ENCODE measurements around the gene DGLUCY. TPM values are rescaled to one million over a fixed set of nuclear protein-coding genes. Genes with fewer than 3 reads are reported as not detected.
A peak's percentile ranks its signal among the peaks of the same experiment; 100 is the strongest.
"Not testable (repeated sequence)": the region's sequence is repeated elsewhere in the genome, so short reads cannot be mapped to it uniquely, and the experiment has no call there.

Gene DGLUCY
- total RNA-seq, 2 experiments from 2014 or later: 31.9 to 36.1 TPM

DNA sequence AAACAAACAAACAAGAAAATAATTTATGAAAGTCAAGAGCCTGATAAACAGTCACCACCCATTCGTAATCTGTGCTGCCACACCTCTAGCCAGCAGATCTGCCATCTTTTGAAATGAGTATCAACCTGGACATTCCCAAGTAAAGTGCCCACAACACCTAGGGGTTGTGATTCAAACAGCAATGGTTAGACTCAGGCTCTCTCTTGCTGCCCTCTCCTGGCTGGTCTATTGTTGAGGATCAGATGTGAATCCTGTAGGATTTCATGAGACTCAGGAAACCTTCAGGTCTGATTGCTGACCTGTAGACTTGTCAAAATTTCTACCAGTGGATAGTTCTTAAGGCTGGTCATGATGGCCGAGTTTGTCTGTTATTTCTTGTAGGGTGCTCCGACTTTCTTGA lies 26.8 kb downstream of the DGLUCY start:
- H3K4me3 Mint-ChIP-seq: no peak overlapping the region
- no peak for DNase-seq
- H3K27me3 Mint-ChIP-seq: no peaks in the 10 kb centered on the region
- H3K27ac Mint-ChIP-seq: no peak overlapping the region
- H3K36me3 Mint-ChIP-seq: peaks cover 24% of the 10 kb centered on the region
- H3K4me1 Mint-ChIP-seq: peaks cover 47% of the 10 kb centered on the region
- H3K9me3 Mint-ChIP-seq: no peaks in the 10 kb centered on the region

- no peak for DNase-seq
- peaks cover 23% of the 10 kb centered on the region for H3K36me3 Mint-ChIP-seq
- H3K9me3 Mint-ChIP-seq: no peaks in the 10 kb centered on the region
- H3K4me1 Mint-ChIP-seq: peaks cover 47% of the 10 kb centered on the region
- H3K27me3 Mint-ChIP-seq: no peaks in the 10 kb centered on the region
- H3K4me3 Mint-ChIP-seq: no peak overlapping the region
- H3K27ac Mint-ChIP-seq: peak overlapping the region; percentile 80
These were observed 28.4 kb downstream of the DGLUCY start for GRCh38 chr14:91142214-91142668.

DNA sequence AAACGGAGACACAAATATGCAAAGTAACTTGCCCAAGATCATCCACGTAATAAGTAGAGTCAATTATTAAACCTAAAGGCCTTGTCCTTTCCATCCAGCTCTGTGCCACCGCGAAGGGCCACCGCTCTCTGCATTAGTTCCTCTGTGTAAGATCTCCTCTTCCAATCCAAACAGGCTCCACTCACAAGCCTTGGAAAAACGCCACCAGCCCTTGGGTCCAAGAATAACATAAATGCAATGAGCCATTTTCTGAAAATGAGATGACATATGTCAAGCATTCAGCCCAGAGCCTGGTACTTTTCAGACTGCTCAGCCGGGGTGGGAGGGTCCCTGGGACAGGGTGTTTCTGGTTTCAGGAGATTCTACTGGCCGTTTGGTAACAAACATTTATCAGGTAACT lies 30.0 kb downstream of the DGLUCY start:
- Mint-ChIP-seq H3K36me3 (peaks cover 21% of the 10 kb centered on the region), H3K9me3 (no peaks in the 10 kb centered on the region)

GRCh38 chr14:91144425-91145145 lies 30.7 kb downstream of the DGLUCY start:
- no peak for DNase-seq
- peaks cover 21% of the 10 kb centered on the region for H3K36me3 Mint-ChIP-seq
- no peak overlapping the region for H3K4me3 Mint-ChIP-seq
- no peaks in the 10 kb centered on the region for H3K27me3 Mint-ChIP-seq
- peaks cover 37% of the 10 kb centered on the region for H3K4me1 Mint-ChIP-seq
- no peaks in the 10 kb centered on the region for H3K9me3 Mint-ChIP-seq
- H3K27ac Mint-ChIP-seq: peak overlapping the region; percentile 43

More for the DNA sequence above, 30.0 kb downstream of the DGLUCY start:
- H3K4me1 Mint-ChIP-seq: peaks cover 42% of the 10 kb centered on the region
- H3K4me3 Mint-ChIP-seq: no peak overlapping the region
- peak overlapping the region; percentile 35 for H3K27ac Mint-ChIP-seq
- no peaks in the 10 kb centered on the region for H3K27me3 Mint-ChIP-seq
- DNase-seq: no peak

GRCh38 chr14:91145391-91146160 lies 31.7 kb downstream of the DGLUCY start:
- Mint-ChIP-seq H3K4me1 (peaks cover 30% of the 10 kb centered on the region), H3K27ac (no peak overlapping the region), H3K36me3 (peaks cover 21% of the 10 kb centered on the region), H3K9me3 (no peaks in the 10 kb centered on the region), H3K27me3 (no peaks in the 10 kb centered on the region), H3K4me3 (no peak overlapping the region)
- DNase-seq: no peak

DNA sequence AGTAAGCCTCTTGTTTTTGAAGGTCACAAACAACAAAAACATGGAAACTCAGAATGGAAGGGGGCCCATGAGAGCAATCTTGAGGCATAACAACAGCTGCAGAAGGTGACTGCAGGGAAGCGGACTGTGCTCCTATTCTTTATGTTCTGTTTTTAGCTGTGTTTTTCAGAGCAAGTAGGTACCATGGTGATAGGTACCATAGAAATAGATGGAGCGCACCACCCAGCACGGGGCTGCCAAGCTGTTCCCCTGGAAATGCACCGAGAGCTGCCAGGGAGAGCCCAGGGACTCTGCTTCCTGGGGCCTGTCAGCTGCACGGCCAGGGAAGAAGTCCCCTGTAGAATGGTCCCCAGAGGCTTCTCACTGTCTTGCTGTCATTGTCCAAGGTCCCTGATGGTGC lies 32.8 kb downstream of the DGLUCY start:
- Mint-ChIP-seq H3K27me3 (no peaks in the 10 kb centered on the region), H3K9me3 (no peaks in the 10 kb centered on the region), H3K36me3 (peaks cover 19% of the 10 kb centered on the region), H3K4me3 (no peak overlapping the region), H3K4me1 (peaks cover 23% of the 10 kb centered on the region), H3K27ac (no peak overlapping the region)
- DNase-seq: no peak

DNA sequence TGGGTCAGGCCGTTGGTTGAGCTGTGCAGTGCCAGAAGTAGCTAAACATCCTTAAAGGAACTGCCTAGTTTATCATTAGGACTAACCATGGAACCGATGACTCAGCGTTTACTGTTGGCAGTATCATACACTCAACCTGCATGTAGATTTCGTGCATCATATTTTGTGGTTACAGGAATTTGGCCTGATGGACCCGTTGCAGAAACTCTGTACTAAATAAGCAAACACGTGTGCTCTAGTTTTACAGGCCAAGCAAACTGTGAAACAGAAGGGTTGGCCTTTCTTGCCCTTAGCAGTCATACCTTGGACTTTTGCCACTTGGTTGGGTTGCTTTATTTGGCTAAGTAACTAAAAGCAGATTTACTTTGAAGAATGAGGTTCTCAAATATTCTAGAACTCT lies 35.6 kb downstream of the DGLUCY start:
- DNase-seq: no peak
- Mint-ChIP-seq H3K36me3 (peaks cover 11% of the 10 kb centered on the region), H3K4me1 (peaks cover 8% of the 10 kb centered on the region), H3K9me3 (no peaks in the 10 kb centered on the region), H3K4me3 (no peak overlapping the region), H3K27ac (no peak overlapping the region), H3K27me3 (no peaks in the 10 kb centered on the region)

DNA sequence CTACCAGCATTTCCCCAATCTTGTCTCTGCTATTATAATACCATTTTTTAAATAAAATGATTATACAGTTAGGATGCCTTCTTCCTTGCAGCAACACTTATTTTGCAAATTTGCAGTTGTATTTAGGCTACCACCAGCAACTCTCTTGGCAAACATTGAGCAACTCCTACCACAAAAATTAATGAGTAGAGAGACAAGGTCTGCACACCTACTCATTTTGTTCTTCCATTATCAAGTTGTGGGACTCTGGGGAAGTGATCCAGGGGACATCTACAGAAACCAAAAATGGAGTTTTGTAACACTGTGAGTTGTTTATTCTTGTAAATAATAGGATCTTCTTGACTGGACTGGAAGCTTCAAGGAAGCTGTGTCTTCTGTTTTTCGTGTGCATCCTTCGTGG lies 38.6 kb downstream of the DGLUCY start:
- no peak for DNase-seq
- no peak overlapping the region for H3K27ac Mint-ChIP-seq
- no peaks in the 10 kb centered on the region for H3K9me3 Mint-ChIP-seq
- H3K4me3 Mint-ChIP-seq: no peak overlapping the region
- peaks cover 13% of the 10 kb centered on the region for H3K4me1 Mint-ChIP-seq
- peaks cover 13% of the 10 kb centered on the region for H3K36me3 Mint-ChIP-seq
- H3K27me3 Mint-ChIP-seq: no peaks in the 10 kb centered on the region

- peaks cover 13% of the 10 kb centered on the region for H3K4me1 Mint-ChIP-seq
- H3K36me3 Mint-ChIP-seq: peaks cover 13% of the 10 kb centered on the region
- H3K4me3 Mint-ChIP-seq: no peak overlapping the region
- no peaks in the 10 kb centered on the region for H3K9me3 Mint-ChIP-seq
- H3K27me3 Mint-ChIP-seq: no peaks in the 10 kb centered on the region
- DNase-seq: no peak
- no peak overlapping the region for H3K27ac Mint-ChIP-seq
These were observed 39.5 kb downstream of the DGLUCY start for GRCh38 chr14:91153360-91153759.

DNA sequence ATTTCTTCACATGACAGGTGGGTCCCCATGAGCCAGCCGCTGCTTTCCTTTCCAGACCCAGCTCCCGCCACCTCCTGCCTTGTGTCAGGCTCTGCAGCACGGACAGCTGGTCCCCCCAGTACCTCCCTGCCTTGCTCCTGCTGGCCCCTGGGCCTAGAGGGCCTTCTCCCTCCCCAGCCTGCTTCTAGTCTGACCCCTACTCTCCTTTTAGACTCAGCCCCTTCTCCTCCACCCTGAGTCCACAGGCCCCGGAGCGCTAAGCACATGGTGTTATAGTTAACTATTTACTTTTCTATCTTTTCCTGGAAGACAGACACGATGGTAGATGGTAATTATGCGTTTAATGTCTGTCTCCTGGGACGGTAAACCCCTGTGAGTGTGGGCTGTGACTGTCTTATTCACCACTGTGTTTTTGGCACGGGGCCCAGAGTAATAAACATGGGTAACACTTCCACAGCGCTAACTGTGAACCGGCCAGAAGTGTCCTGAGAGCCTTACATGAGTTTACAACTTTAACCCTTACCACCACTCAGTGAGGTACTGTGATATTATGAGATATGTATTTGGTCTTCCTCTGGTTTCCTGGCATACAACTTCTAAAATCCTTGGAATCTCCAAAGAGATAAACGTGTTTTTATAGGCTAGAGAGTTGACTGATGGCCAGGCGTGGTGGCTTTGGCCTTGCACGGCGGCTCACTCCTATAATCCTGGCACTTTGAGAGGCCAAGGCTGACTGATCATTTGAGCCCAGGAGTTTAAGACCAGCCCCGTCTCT lies 41.2 kb downstream of the DGLUCY start:
- Mint-ChIP-seq H3K27me3 (no peaks in the 10 kb centered on the region), H3K27ac (no peak overlapping the region), H3K4me3 (no peak overlapping the region)

GRCh38 chr14:91155626-91156089 lies 41.8 kb downstream of the DGLUCY start:
- peaks cover 13% of the 10 kb centered on the region for H3K4me1 Mint-ChIP-seq
- no peaks in the 10 kb centered on the region for H3K27me3 Mint-ChIP-seq
- H3K9me3 Mint-ChIP-seq: no peaks in the 10 kb centered on the region
- H3K4me3 Mint-ChIP-seq: no peak overlapping the region
- H3K27ac Mint-ChIP-seq: no peak overlapping the region
- DNase-seq: no peak
- H3K36me3 Mint-ChIP-seq: peaks cover 16% of the 10 kb centered on the region

More for the DNA sequence above, 41.2 kb downstream of the DGLUCY start:
- DNase-seq: no peak
- Mint-ChIP-seq H3K9me3 (no peaks in the 10 kb centered on the region), H3K36me3 (peaks cover 13% of the 10 kb centered on the region), H3K4me1 (peaks cover 13% of the 10 kb centered on the region)

DNA sequence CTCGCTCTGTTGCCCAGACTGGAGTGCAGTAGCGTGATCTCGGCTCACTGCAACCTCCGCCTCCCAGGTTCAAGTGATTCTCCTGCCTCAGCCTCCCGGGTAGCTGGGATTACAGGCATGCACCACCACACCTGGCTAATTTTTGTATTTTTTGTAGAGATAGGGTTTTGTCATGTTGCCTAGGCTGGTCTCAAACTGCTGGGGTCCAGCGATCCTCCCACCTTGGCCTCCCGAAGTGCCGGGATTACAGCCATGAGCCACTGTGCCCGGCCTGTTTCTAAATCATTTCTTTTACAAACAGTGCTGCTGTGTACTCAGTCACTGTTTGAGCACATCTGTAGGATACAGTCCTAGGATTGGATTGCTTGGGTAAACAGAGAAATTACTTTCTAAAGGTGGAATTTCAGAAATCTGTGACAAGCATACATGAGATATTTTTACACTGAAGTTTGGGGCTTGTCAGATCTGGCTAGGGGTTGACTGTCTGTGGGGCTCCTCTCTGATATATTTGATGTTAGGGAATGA lies 42.3 kb downstream of the DGLUCY start:
- not testable (repeated sequence) for H3K4me3 Mint-ChIP-seq, H3K27me3 Mint-ChIP-seq, H3K27ac Mint-ChIP-seq, DNase-seq, H3K9me3 Mint-ChIP-seq
- peaks cover 18% of the 10 kb centered on the region for H3K36me3 Mint-ChIP-seq
- H3K4me1 Mint-ChIP-seq: peaks cover 13% of the 10 kb centered on the region

DNA sequence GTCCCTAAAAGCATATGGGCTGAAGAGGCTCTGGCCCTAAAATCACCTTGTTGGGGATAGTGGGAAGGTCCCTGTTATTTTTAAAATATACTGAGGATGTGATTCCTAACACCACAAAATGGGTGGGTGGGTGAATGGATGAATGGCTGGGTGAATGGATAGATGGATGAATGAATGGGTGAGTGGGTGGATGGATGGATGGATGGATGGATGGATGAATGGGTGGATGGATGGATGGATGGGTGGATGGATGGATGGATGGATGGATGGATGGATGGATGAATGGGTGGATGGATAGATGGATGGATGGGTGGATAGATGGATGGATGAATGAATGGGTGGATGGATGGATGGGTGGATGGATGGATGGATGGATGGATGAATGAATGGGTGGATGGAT lies 43.0 kb downstream of the DGLUCY start:
- not testable (repeated sequence) for H3K4me3 Mint-ChIP-seq, H3K27me3 Mint-ChIP-seq, H3K27ac Mint-ChIP-seq, DNase-seq, H3K9me3 Mint-ChIP-seq
- H3K36me3 Mint-ChIP-seq: peaks cover 22% of the 10 kb centered on the region
- H3K4me1 Mint-ChIP-seq: peaks cover 13% of the 10 kb centered on the region

DNA sequence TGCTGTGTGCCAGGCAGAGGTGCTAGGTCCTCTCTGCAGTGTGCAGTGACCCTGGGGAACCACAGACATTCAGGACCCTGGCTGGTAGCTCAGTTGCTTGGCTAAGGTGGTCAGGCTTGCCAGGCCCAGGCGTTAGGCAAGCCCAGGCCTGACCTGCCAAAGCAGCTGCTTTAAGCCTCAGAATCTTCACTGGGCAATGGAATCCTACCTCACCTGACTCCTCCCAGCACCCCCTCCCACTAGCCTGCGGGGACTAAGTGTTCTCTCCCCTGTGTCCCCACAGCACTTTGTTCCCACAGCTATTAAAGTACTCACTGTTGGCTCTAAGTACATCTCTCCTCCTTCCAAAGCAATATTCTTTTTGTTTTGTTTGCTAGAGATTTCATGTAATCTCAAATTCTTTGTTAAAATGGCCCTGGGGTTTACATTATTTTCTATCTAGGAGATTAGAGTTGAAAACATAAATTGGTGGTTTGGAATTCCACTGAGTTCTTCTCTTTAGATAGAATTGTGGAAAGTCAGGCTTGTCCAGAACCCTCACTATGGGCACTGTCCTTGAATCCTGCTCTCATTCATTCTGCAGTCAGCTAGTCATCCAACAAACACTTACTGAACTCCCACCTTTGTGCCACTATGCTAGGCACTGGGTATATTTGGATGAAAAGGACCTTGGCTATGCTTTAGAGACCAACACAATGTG lies 44.4 kb downstream of the DGLUCY start:
- Mint-ChIP-seq H3K27ac (no peak overlapping the region), H3K9me3 (no peaks in the 10 kb centered on the region), H3K4me1 (peaks cover 9% of the 10 kb centered on the region), H3K4me3 (no peak overlapping the region), H3K36me3 (peaks cover 24% of the 10 kb centered on the region), H3K27me3 (no peaks in the 10 kb centered on the region)
- DNase-seq: no peak

All from activated naive CD8-positive, alpha-beta T cell treated with anti-CD3 and anti-CD28 coated beads for 36 hours (primary cell).